ENCODE data around the gene ZFAND3.

ZFAND3 gene

DNA sequence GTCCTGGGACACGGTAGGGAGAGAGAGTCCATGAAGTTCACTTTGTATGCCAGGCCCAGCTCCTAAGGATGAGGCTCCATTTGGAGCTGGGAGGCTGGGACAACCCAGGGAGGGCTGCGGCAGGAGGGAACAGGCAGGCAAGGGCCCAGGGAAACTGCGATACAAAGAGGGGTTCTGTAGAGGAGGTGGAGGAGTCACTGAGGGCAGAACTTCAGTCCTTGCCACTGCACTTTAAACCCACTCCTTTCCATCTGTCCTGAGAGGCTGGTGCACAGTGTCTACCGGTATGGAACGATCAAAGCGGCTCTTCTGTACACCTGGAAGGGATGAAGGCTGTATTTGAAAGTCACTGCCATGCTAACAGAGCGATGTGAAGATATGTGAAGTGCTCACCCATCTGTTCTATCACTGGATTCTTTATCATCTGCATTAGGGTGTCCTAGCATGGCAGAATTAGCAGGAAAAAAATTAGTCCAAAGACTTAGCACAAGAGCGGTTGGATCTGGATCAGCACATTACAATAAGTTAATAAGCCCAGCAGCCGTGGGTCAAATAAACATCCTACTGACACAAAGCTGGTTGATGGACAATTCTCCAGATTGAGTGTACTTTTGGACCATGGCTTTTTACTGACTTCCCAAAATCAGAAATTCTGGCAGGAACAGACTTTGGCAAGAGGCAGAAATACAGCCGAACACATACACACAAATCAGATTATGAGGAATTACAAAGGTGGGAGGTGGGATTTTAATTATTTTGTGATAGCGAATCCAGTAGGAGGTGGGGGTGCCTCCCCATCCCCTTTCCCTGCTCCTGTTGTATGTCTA lies 20.9 kb upstream of the ZFAND3 start:
- no peak for DNase-seq (ENCODE audit: low read depth in 2 of 2)

DNA sequence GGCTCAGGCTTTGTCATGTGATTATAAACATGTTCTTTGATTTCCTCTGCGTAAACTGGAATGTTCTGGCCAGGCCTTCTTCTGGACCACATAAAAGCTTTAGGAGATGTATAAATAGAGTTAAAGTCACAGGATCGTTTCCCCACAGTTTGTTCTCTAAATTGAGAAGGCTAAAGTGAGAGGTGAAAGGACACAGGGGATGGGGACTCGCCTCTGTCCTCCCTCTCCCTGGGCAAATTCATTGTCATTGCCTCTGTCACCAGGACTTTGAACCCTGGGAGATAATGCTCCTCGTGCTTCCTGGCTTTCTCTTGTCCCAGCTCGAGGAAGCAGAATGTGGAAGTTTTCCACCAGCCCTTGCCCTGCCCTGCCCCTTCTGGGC lies 20.3 kb upstream of the ZFAND3 start:
- DNase-seq (ENCODE audit: low read depth in 2 of 2) = no peak

- no peak for DNase-seq (ENCODE audit: low read depth in 2 of 2)
Measured at GRCh38 chr6:37800703-37801604, 18.6 kb upstream of the ZFAND3 start.

DNA sequence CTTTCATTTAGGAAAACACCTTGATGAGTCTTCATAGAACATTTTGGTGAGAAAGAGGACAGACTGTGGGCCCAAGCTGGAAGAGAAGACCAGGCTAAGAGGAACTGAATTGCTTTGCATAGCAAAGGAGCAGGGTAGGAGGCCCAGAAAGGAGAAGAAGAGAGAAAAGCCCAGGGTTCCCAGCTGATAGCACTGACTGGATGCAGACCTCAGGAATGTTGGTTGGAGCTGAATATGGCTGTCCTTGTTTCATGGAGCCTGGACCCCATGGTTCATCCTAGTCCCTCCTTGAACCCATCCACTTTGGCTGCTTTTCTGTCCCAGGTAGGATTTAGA lies 18.0 kb upstream of the ZFAND3 start:
- DNase-seq (ENCODE audit: low read depth in 2 of 2) = no peak

GRCh38 chr6:37802810-37803209 lies 16.7 kb upstream of the ZFAND3 start:
- DNase-seq (ENCODE audit: low read depth in 2 of 2) = no peak

DNA sequence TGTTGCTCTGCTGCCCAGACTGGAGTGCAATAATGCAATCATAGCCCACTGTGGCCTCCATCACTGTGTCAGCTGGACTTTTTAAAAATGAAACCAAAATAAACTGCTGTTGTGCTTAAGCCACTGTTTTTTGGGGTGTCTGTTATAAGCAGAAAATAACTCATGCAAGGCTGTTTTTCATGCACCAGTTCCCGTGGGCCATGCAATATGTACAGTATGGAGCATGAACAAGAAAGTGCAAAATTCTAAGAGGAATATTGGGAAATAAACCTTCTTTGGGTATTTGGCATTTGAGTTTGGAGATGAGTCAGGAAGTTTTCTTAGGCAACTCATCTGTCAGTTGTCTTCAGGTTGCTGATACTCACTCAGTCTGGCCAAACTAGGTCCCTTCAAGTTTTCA lies 14.9 kb upstream of the ZFAND3 start:
- no peak for DNase-seq (ENCODE audit: low read depth in 2 of 2)

- no peak for DNase-seq (ENCODE audit: low read depth in 2 of 2)
Measured at GRCh38 chr6:37806213-37806612, 13.3 kb upstream of the ZFAND3 start.

GRCh38 chr6:37807656-37808055 lies 11.9 kb upstream of the ZFAND3 start:
- DNase-seq (ENCODE audit: low read depth in 2 of 2) = no peak

DNA sequence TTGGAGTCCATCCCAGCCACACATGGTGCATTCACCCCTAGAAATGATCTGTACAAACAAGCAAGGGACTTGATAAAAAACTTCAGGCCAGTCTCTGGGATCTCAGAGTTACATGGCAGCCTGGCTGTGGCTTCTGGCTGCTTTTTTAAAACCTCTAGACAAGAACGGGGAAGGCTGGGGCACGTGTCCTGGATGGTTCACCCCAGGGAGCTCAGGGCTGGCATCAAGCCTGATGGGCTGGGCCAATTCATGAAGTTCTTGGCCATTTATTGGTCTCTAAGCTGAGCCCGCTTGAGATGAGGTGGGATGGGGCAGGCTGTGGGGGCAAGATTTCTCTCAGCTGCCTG lies 10.4 kb upstream of the ZFAND3 start:
- DNase-seq (ENCODE audit: low read depth in 2 of 2) = no peak

GRCh38 chr6:37812841-37813240 lies 6.7 kb upstream of the ZFAND3 start:
- no peak for DNase-seq (ENCODE audit: low read depth in 2 of 2)

DNA sequence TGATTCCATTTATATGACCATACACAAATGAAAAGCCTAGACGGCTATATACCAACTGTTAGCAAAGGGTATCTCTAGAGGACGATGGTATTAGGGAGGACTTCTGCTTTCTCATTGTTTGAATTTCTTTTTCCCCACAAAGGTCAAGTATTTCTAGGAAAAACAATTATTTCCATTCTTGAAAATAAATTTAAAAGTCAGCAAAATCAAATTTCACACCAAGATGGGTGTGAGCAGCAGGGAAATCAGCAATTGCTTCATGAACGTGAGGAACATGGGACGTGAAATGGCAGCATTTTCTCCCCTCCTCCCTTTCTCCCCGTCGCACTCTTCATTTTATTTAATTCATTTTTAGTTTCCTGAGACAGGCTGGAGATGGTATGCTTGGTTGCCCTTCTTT lies 5.2 kb upstream of the ZFAND3 start:
- DNase-seq (ENCODE audit: low read depth in 2 of 2) = no peak

GRCh38 chr6:37816599-37817375 lies 2.7 kb upstream of the ZFAND3 start:
- DNase-seq (ENCODE audit: low read depth in 2 of 2) = no peak

DNA sequence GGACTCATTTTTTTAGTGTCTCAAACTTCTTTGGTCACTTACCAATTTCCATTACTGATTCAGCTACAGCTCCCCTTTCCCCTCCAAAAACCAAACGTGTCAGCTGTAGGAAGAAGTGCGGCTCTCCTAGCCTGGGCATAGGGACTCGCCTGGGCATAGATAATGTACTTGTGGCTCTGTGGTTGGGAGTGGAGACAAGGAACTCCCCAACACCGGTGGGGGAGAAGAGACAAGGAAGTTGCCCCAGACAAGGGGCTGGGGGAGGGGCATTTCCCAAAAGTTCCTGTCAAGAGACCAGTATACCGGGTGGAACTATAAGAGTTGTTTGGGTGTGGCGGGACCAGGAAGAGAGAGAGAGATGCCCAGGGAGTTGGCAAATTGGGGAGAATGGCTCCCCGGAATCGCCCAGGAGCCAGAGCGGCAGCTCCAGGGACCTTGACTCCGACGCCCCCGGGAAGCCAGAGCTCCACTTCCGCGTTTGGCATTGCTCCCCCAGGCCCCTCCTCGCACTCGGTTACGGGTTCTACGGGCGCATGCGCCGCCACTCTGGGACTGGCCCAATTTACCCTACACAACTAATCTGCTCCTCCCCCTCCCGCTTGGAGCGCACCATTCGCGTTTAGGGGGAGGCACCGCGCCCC lies 871 bp upstream of the ZFAND3 start:
- DNase-seq (ENCODE audit: low read depth in 2 of 2) = peak; percentile 85 to 90

DNA sequence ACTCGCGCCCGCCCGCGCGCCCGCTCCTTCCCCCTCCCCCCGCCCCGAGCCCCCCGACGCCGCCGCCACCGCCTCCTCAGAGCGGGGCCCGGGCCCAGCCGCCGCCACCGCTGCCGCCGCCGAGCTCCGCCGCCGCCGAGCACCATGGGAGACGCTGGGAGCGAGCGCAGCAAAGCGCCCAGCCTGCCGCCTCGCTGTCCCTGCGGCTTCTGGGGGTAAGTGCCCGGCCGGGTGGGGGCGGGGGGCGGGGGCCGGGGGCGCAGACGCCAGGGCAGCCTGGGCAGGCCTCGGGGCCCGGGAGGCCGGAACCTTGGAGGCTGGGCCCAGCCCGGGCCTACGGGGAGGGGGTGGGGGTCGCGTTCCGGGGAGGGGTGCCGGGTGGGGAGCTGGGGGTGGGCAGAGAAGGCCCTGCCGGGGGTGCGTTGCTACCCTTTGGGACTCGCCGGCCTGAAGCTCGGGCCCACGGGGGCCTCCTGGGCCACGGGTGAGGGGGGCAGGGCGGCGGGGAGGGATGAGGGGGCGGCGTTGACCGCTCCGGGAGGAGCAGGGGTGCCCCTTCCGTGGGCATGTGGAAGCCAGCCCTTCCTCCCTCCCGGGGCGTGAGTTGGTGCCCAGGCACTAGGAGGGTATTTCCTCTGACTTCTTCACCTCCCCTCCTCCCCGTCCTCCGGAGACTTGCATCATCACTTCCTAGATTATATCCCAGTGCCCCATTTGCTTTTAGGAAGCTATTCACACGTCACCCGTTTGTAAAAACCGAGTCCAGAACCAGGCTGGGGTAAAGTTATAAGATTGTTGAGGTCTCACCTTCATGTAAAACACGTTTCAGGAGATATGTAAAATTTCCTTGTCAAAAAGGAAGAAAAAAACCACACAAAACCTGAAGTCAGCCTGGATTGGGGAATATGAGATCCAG lies 533 bp downstream of the ZFAND3 start:
- peak; percentile 37 to 40 for DNase-seq (ENCODE audit: low read depth in 2 of 2)

GRCh38 chr6:37820718-37821079 lies 1.2 kb downstream of the ZFAND3 start:
- DNase-seq (ENCODE audit: low read depth in 2 of 2) = no peak

GRCh38 chr6:37821446-37821845 lies 1.9 kb downstream of the ZFAND3 start:
- no peak for DNase-seq (ENCODE audit: low read depth in 2 of 2)

DNA sequence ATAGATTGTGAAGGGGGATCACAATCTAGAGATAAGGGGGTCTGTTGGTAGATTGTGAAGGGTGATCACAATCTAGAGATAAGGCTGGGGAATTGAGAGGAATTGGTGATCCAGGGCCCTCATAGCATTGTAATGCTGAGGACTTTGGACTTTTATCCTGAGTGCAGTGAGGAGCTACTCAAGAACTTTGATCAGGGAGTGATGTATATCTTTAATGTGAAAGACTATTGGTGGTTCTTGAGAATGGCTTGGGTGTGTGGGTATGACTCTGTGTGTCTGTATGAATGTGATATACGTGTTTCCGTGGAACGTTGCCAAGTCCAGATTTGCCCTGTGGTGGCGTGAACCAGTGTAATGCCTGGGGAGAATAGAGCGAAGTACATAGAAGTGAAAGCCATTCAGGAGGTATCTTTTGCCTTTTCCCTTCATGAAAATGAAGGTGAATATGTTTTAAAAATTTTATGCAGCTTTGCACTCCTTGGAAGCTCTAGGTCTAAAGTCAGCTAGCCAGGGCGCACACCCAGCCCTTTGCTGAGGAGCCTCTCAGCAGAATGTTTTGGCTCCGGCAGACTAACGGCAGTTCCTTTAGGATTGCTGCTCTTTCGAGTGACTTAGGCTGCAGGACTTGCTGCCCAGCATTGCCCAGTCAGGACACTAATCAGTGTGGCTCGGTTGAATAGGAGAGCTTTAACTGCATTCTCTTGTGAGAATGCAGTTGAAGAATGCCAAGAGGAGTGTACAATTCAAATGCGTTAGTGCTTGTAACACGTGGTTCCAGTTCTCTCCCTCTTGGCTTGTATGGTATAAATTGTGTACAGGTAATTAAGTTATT lies 3.5 kb downstream of the ZFAND3 start:
- peak in 1 of 2 donors; percentile 43 for DNase-seq (ENCODE audit: low read depth in 2 of 2)

- DNase-seq (ENCODE audit: low read depth in 2 of 2) = no peak
Measured at GRCh38 chr6:37824170-37824569, 4.6 kb downstream of the ZFAND3 start.

- DNase-seq (ENCODE audit: low read depth in 2 of 2) = no peak
Measured at GRCh38 chr6:37826188-37826587, 6.7 kb downstream of the ZFAND3 start.

DNA sequence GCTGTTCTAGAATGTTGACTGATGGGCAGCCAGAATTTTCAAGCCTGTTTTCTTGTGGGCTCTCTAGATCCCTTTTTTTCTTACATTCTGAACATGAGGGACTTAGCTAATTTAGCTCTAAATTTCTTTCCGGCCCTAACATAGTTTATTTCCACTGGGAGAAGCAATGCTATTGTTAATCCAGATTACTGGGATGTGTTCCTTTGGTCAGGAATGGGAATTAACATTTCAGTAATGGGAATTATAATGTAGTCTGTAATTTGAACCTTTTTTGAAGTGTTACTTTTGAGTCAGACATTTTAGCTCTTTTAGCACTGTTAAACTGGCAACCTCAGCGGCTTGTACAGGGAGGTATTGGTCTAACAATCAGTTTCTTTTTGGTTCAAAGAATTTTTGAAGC lies 7.5 kb downstream of the ZFAND3 start:
- DNase-seq (ENCODE audit: low read depth in 2 of 2) = no peak
